ENCODE results near the gene CCNE1.

DNA sequence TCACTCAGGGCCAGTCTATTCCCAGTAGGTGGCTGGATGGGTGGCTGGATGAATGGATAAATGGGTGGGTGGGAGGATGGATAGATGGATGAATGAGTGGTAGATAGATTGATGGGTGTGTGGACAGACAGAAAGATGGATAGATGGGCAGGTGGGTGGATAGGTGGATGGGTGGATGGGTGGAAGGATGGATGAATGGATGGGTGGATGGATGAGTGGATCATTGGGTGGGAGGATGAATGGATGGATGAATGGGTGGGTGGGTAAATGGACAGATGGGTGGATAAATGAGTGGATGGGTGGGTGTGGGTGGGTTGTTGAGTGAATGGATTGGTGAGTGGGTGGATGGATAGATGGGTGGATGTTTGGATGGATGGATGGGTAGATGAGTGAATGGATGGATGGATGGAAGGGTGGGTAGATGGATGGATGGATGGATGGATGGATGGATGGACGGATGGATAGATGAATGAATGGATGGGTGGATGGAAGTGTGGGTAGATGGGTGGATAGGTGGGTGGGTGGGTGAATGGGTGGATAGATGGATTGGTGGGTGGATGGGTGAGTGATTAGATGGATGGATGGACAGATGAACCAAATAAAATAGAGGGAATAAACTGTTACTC lies 27.1 kb upstream of the CCNE1 start:
- TF ChIP-seq POLR2AphosphoS5 (IDR thresholded peaks at IDR 0.05; ENCODE audit: borderline replicate concordance, low read depth, low read length), result no peak
- TF ChIP-seq EZH2 (IDR thresholded peaks at IDR 0.05), result no peak

Measured in SK-N-MC (cell line).